ENCODE results near the gene ITGB6.

DNA sequence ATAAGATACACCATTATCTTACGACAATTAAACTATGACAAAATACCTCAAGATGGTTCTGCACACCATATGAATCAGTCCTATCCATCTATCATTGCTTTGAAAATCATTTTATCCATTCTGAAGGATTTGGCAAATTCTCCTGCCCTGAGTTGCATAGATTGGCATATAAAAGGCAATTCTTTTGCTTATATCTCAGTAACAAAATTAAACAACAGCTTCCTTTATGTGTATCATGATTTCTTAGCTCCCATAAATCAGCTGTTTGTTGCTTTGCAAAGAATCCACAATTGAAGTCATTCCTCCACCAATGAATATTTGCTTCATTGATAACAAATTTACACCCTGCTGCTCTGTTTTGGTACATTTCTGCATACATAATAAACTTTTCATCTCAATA, 61.7 kb downstream of the ITGB6 start:
- TF ChIP-seq POLR2A (IDR thresholded peaks at IDR 0.05) (no peak), EP300 (IDR thresholded peaks at IDR 0.05) (no peak)
- TF ChIP-seq, protein P1, sequence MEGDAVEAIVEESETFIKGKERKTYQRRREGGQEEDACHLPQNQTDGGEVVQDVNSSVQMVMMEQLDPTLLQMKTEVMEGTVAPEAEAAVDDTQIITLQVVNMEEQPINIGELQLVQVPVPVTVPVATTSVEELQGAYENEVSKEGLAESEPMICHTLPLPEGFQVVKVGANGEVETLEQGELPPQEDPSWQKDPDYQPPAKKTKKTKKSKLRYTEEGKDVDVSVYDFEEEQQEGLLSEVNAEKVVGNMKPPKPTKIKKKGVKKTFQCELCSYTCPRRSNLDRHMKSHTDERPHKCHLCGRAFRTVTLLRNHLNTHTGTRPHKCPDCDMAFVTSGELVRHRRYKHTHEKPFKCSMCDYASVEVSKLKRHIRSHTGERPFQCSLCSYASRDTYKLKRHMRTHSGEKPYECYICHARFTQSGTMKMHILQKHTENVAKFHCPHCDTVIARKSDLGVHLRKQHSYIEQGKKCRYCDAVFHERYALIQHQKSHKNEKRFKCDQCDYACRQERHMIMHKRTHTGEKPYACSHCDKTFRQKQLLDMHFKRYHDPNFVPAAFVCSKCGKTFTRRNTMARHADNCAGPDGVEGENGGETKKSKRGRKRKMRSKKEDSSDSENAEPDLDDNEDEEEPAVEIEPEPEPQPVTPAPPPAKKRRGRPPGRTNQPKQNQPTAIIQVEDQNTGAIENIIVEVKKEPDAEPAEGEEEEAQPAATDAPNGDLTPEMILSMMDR (IDR thresholded peaks at IDR 0.05): no peak
